ENCODE results near the gene GPR152.
"Not testable (repeated sequence)": the region's sequence is repeated elsewhere in the genome, so short reads cannot be mapped to it uniquely, and the experiment has no call there.

GPR152 gene

DNA sequence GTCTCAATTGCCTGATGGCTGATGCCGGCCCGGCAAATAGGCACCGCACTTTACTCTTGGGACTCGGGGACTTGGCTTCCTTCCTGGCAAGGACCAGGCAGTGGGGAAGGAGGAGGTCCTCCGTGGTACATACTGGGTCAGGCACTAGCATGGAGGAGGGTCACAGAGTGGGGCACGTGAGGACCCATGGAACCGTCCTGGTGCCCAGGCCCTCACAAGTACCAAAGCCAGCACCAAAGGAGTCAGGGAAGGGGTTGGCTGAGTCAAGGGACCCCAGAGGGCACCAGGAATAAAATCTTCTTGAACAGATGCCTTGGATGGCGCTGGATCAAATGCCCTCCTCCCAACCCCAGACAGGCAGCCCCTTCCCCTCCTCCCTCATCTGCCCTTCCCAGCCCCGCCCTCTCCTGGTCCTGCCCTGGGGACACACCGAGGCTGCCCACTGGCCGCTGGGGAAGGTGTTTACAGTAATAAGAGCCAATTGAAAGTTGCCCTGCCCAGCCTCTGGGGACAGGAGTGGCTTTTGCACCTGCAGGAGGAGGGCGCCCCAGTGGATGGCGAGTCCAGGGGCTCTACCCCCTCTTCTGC, 42.7 kb downstream of the GPR152 start:
- no peak for DNase-seq (ENCODE audit: low read depth, low spot score)

DNA sequence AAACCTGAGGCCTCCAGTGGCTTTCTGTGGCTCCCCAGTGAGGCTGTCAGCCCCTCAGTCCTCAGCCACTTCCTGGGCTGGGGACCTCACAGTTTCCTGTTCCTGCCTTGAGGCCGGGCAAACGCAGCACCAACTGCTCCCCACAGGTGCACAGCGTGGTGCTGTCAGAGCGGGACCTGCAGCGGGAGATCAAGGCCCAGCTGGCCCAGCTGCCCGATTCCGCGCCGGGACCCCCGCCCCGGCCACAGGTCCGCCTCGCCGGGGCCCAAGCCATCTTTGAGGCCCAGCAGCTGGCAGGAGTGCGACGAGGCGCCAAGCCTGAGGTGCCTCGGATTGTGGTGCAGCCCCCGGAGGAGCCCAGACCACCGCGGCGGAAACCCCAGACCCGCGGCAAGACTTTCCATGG, 43.3 kb downstream of the GPR152 start:
- DNase-seq (ENCODE audit: low read depth, low spot score), result no peak

DNA sequence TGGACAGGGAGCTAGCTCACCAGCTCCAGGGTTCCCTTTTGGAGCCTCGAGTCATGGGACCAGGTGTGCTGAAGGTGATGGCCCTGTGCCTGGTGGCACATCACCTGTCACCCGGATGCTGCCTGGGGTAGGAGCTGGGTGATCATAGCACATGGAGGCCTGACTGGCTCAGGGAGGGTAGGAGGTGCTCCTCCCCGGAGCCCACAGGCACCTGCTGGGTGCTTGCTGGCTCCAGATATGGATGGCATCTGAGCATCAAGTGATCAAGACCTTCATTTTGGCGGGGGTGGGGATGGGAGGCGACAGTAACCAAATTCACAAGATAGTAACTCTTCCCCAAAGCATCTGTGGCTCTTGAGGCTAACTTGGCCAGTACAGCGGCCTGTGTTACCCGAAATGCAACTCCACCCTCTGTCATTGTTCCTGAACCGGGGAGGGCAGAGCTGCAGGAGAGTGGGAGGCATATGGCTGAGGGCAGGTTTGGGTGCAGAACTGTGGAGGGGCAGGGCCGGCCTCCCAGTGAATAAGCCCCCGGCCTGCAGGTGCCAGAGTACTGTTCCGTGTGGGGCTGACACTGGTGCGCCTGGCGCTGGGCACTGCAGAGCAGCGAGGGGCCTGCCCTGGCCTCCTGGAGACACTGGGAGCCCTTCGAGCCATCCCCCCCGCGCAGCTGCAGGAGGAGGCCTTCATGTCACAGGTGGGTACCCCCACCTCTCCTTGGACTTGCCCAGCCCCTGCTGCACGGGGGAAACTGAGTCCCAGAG, 43.9 kb downstream of the GPR152 start:
- DNase-seq (ENCODE audit: low read depth, low spot score), result no peak

DNA sequence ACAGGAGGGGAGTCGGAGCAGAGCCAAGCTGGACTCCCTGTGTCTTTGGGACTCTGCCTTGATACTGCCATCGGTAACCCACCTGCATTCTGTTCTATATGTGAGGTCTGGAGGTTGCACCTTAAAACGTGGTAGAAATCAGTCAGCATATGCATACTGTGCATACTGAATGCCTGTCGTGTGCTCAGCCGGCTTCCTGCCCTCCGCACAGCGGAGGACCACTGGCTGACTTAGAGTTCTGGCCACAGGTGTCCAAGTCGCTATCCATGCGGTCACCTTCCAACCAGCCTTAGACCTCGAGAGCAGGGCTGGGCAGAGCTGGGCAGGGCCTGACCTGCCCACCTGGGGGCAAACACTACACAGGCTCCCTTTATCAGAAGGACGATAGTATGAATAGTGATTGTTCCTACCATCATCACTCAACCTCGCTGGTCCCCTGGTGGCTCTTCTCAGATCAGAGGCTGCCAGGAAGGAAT, 44.8 kb downstream of the GPR152 start:
- DNase-seq (ENCODE audit: low read depth, low spot score), result no peak

DNA sequence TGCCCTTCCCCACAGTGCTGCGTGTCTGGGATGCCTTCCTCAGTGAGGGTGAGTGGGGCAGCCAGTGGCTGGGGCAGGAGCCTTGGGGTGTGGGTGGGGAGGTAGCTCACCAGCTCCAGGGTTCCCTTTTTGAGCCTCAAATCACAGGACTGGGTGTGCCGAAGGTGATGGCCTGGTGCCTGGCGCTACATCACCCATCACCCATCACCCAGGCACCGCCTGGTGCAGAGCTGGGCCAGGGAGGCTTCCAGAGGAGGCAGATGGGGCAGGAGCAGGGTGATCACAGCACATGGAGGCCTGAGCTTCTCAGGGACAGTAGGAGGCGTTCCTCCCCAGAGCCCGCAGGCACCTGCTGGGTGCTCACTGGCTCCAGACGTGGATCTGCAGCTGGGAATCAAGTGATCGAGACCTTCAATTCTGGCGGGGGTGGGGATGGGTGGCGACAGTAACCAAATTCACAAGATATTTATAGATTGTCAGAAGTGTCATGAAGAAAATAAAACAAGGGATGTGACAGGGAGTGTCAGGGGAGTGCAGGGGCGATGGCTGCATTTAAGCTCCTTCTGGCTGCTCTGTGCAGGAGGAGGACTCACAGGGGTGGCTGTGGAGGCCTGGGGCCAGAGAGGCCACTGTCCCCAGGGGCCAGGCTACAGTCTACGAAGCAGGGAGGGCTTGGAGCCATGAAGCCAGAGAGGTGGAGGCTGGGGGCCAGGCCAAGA, 45.4 kb downstream of the GPR152 start:
- no peak for DNase-seq (ENCODE audit: low read depth, low spot score)

DNA sequence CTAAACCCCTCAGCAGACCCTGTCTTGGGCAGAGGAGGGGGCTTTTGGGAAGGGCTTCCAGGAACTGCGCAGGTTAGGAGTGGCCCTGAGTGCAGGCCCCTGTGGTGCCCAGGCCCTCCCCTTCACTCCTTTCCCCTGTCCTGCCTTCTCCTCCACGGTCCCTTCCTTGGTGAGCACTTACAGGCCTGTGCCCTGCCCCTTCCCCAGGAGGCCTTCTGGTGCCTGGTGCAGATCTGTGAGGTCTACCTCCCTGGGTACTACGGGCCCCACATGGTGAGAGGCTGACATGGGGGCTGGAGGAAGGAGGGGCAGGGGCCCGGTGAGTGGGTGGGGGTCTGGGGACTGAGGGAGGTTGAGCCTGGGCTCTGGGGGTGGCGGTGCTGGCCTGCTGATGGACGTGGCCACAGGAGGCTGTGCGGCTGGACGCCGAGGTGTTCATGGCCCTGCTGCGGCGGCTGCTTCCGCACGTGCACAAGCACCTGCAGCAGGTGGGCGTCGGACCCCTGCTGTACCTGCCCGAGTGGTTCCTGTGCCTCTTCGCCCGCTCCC, 46.0 kb downstream of the GPR152 start:
- DNase-seq (ENCODE audit: low read depth, low spot score), result no peak

DNA sequence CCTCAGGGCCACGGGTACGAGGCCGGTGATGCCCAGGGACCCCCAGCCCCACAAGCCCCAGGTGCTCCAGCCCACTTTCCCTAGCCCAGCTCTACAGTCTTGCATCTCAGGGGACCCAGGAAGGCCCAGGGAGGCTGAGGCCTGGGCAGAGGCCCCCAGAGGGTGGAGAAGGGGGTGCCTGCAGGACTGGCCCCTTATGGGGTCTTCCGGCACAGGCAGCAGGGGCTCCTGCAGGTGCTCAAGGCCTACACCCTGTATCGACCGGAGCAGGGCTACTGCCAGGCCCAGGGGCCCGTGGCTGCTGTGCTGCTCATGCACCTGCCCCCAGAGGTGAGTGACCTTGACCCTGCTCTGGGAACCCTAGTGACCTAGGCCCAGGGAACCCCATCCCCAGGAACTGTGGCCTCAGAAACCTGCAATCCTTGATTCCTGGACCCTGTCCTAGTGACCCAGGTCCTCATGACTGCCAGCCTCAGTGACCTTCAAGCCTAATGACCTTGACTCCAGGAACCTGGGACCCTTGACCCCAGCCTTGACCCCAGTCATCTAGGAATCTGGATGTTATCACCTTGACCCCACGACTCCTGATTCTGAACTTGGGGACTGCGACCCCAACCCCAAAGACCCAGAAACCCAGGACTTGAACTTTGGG, 46.7 kb downstream of the GPR152 start:
- no peak for DNase-seq (ENCODE audit: low read depth, low spot score)

DNA sequence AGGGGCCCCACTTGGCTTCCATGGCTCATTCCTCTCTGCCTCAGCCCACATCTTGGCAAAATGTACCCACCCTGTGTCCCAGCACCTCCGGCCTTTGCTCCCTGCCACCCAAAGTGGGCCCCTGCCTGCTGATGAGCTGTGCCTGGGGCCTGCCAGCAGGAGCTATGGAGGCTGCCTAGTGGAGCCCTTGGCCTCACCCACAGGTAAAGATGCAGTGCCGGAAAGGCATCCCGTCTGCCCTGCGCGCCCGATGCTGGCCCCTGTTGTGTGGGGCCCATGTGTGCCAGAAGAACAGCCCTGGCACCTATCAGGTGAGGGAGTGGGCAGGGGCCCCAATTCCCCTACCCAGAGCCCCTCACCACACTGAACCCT, 47.3 kb downstream of the GPR152 start:
- DNase-seq (ENCODE audit: low read depth, low spot score), result no peak

DNA sequence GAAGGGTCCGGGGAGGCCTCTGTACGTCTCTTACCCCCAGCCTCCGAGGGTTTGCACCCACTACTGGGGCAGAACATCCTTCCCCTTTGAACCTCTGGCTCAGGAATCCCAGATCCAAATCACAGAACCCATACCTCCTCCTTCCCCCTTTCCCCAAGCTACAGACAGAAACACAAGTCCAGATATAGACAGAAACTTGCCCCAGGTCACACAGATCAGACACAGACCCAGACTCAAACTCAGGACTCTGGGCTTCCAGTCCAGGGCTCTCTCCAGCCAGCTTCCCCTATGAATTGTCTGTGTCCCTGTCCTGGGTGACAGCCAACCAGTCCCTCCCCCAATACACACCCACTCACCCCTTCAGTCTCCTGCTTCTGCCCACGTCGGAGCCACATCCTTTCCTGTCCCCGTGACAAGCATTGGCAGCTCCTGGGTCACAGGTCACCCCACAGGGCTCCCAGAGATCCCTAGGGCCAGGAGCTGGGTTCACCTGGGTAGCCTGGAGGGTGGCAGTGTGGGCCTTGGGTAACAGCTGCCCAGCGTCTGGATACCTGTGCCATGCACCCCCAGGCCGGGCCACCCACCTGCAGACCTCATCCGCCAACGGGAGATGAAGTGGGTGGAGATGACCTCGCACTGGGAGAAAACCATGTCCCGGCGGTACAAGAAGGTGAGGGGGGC, 47.9 kb downstream of the GPR152 start:
- DNase-seq (ENCODE audit: low read depth, low spot score), result no peak

DNA sequence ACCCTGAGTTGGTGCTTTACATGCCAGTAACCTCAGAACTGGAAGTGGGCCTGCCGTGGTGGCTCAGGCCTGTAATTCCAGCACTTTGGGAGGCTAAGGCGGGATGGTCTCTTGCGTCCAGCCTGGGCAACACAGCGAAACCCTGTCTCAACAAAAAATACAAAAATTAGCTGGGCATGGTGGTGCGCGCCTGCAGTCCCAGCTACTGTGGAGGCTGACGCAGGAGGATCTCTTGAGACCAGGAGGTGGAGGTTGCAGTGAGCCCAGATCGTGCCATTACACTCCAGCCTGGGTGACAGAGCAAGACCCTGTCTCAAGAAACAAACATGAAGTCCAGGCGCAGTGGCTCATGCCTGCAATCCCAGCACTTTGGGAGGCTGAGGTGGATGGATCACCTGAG, 49.4 kb downstream of the GPR152 start:
- not testable (repeated sequence) for DNase-seq (ENCODE audit: low read depth, low spot score)

DNA sequence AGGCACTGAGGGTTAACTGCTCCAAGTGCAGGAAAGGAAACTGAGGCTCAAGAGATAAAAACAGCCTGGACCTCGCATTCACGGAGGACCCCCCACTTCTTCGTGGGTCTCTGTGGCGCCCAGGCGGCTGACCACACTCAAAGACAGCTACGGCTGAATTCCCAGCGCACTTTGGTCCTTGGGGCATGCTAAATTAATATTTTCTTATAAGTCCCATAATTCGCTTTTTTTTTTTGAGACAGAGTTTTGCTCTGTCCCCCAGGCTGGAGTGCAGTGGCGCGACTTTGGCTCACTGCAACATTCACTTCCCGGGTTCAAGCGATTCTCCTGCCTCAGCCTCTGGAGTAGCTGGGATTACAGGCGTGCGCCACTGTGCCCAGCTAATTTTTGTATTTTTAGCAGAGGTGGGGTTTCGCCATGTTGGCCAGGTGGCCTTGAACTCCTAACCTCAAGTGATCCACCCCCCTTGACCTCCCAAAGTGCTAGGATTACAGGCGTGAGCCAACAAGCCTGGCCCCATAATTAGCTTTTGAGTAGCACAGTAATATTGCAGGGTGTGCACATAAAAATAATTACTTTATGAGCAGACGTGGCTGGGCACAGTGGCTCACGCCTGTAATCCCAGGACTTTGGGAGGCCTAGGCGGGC, 50.2 kb downstream of the GPR152 start:
- not testable (repeated sequence) for DNase-seq (ENCODE audit: low read depth, low spot score)

DNA sequence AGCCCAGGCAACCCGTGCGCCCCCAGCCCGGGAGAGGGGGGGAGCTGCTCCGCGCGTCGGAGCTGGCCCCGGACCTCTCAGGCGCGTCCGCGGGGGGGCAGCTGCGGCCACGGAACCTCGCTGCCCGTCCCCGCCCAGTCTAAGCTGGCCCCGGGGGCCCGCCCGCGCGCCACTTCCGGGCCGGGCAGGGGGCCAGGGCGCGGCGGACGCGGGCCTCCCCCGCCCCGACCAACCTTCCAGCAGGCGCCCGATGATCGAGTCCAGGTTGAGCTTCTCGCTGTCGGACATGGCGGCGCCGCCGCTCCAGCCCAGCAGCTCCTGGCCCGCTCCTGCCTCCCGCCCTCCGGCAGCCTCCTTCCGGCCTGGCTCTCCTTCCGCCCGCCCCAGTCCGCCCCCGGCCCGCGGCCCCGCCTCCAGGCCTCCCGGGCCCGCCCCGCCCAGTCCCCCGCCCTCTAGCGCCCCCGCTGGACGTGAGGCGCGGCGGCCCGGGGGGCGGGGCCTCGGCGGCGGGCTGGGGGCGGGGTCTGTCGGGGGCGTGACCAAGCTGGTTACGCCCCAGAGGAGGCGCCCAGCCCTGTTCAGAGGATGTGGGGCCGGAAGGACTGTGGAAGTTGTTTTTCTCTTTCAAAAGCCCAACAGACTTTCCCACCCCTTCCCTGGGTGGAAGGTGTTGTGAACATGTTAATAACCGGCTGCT, 50.9 kb downstream of the GPR152 start, which contains the start of gene PPP1CA:
Gene PPP1CA, minus strand, starts transcription at position 364 of the 697 bp plus-strand sequence. Its CDS starts 76 bp downstream, at position 288.
- no peak for DNase-seq (ENCODE audit: low read depth, low spot score)
